Parathyroid adenoma (tissue), 2 donors: ENCODE measurements around the gene PSMA5.

ENCODE experiments used
- H2AFZ ChIP-seq: fragments of 300-600 bp; sonication (generic); one replicate; pipeline ENCODE4 v1.7.0; 2017; ENCODE audit warnings: antibody characterized with exemption, mild to moderate bottlenecking
- H3K27ac ChIP-seq: fragments of 300-600 bp; sonication (generic); one replicate; pipeline ENCODE4 v1.7.0; 2017
- H3K27me3 ChIP-seq: fragments of 300-600 bp; sonication (generic); one replicate; pipeline ENCODE4 v1.7.0; 2017; ENCODE audit warnings: low read length; ENCODE audit not compliant: control insufficient read depth, insufficient read depth
- H3K36me3 ChIP-seq: fragments of 300-600 bp; sonication (generic); one replicate; pipeline ENCODE4 v1.7.0; 2017; ENCODE audit warnings: low read length; ENCODE audit not compliant: control insufficient read depth, insufficient read depth
- H3K4me1 ChIP-seq: fragments of 300-600 bp; sonication (generic); one replicate; pipeline ENCODE4 v1.7.0; 2017; ENCODE audit warnings: control low read depth
- H3K4me2 ChIP-seq: fragments of 300-600 bp; sonication (generic); one replicate; pipeline ENCODE4 v1.7.0; 2017; ENCODE audit warnings: low read length
- H3K4me3 ChIP-seq: fragments of 300-600 bp; sonication (generic); one replicate; pipeline ENCODE4 v1.7.0; 2017; ENCODE audit warnings: low read depth, low read length
- H3K79me2 ChIP-seq: fragments of 300-600 bp; sonication (generic); one replicate; pipeline ENCODE4 v1.7.0; 2017; ENCODE audit warnings: control low read depth
- H3K9ac ChIP-seq: fragments of 300-600 bp; sonication (generic); one replicate; pipeline ENCODE4 v1.7.0; 2017; ENCODE audit warnings: mild to moderate bottlenecking
- H3K9me3 ChIP-seq: fragments of 300-600 bp; sonication (generic); one replicate; pipeline ENCODE4 v1.7.0; 2017; ENCODE audit warnings: low read length; ENCODE audit not compliant: control insufficient read depth
- CTCF ChIP-seq: fragments of 300-600 bp; sonication (generic); IDR thresholded peaks from one replicate; pipeline ENCODE4 v1.7.0; 2017; ENCODE audit warnings: antibody characterized with exemption, mild to moderate bottlenecking
- donor health status: primary hyperparathyroidism.

PSMA5 gene

GRCh38 chr1:109389638-109390341 lies 36.5 kb downstream of the PSMA5 start:
- no peaks in the 10 kb centered on the region for H3K9me3 ChIP-seq
- H3K4me1 ChIP-seq = peaks cover 5% of the 10 kb centered on the region
- no peaks in the 10 kb centered on the region for H3K36me3 ChIP-seq
- no peak overlapping the region for H3K4me3 ChIP-seq
- no peak overlapping the region for H3K9ac ChIP-seq
- no peak overlapping the region for H2AFZ ChIP-seq
- no peak for TF ChIP-seq CTCF
- peak overlapping the region; percentile 15 for H3K27ac ChIP-seq
- H3K27me3 ChIP-seq = no peaks in the 10 kb centered on the region
- peaks cover 5% of the 10 kb centered on the region for H3K79me2 ChIP-seq
- H3K4me2 ChIP-seq = no peak overlapping the region

- no peak for TF ChIP-seq CTCF
- Histone ChIP-seq H3K9me3 (no peaks in the 10 kb centered on the region), H3K4me3 (no peak overlapping the region), H3K36me3 (no peaks in the 10 kb centered on the region), H2AFZ (no peak overlapping the region), H3K27me3 (no peaks in the 10 kb centered on the region), H3K79me2 (peaks cover 5% of the 10 kb centered on the region), H3K9ac (no peak overlapping the region), H3K4me2 (no peak overlapping the region), H3K4me1 (peaks cover 5% of the 10 kb centered on the region), H3K27ac (no peak overlapping the region)
Observed at GRCh38 chr1:109388884-109389637, 37.2 kb downstream of the PSMA5 start.

- Histone ChIP-seq H3K9ac (no peak overlapping the region), H3K79me2 (peaks cover 5% of the 10 kb centered on the region), H3K4me2 (no peak overlapping the region), H3K4me1 (peaks cover 5% of the 10 kb centered on the region), H3K9me3 (no peaks in the 10 kb centered on the region), H3K36me3 (no peaks in the 10 kb centered on the region), H3K27ac (no peak overlapping the region), H3K27me3 (no peaks in the 10 kb centered on the region), H2AFZ (no peak overlapping the region), H3K4me3 (no peak overlapping the region)
- TF ChIP-seq CTCF = no peak
Observed at GRCh38 chr1:109388208-109388711, 38.0 kb downstream of the PSMA5 start.

GRCh38 chr1:109386054-109386717 lies 40.1 kb downstream of the PSMA5 start:
- Histone ChIP-seq H3K4me1 (no peaks in the 10 kb centered on the region), H3K4me3 (no peak overlapping the region), H3K9ac (no peak overlapping the region), H3K4me2 (no peak overlapping the region), H3K36me3 (no peaks in the 10 kb centered on the region), H3K79me2 (peaks cover 5% of the 10 kb centered on the region), H3K27me3 (no peaks in the 10 kb centered on the region), H2AFZ (no peak overlapping the region), H3K27ac (no peak overlapping the region), H3K9me3 (no peaks in the 10 kb centered on the region)
- no peak for TF ChIP-seq CTCF
